Thymus (tissue), 14 donors: ENCODE measurements around the gene CA12. TPM values are rescaled to one million over a fixed set of nuclear protein-coding genes. Genes with fewer than 3 reads are reported as not detected.

Experiments used
- DNase-seq, 9 donors: peaks; one replicate each; pipeline ENCODE4 v3.0.0-alpha.2; 2013; ENCODE audit warnings: low spot score in 9 of 9, low read depth in 6 of 9, missing footprints in 1 of 9
- H3K27ac ChIP-seq, 2 donors: one replicate each; pipeline ENCODE4 v1.5.1; 2013; ENCODE audit warnings: control low read depth in 1 of 2, low read depth in 1 of 2, low read length in 1 of 2, mild to moderate bottlenecking in 1 of 2, moderate library complexity in 1 of 2
- H3K27me3 ChIP-seq, 2 donors: one replicate each; pipeline ENCODE4 v1.5.1; 2013; ENCODE audit warnings: low read length in 1 of 2; ENCODE audit not compliant: control insufficient read depth in 2 of 2, insufficient read depth in 1 of 2
- H3K36me3 ChIP-seq, 2 donors: one replicate each; pipeline ENCODE4 v1.5.1; 2013; ENCODE audit warnings: low read length in 1 of 2, mild to moderate bottlenecking in 1 of 2, moderate library complexity in 1 of 2; ENCODE audit not compliant: control insufficient read depth in 2 of 2, insufficient read depth in 2 of 2
- H3K4me1 ChIP-seq, 2 donors: one replicate each; pipeline ENCODE4 v1.5.1; 2013; ENCODE audit warnings: low read length in 2 of 2; ENCODE audit not compliant: control insufficient read depth in 2 of 2, insufficient read depth in 2 of 2
- H3K4me3 ChIP-seq, 2 donors: one replicate each; pipeline ENCODE4 v1.5.1; 2013; ENCODE audit warnings: low read length in 2 of 2, control low read depth in 1 of 2, mild to moderate bottlenecking in 1 of 2
- H3K9me3 ChIP-seq, 2 donors: one replicate each; pipeline ENCODE4 v1.5.1; 2013; ENCODE audit warnings: low read length in 1 of 2, mild to moderate bottlenecking in 1 of 2; ENCODE audit not compliant: control insufficient read depth in 2 of 2, insufficient read depth in 1 of 2
- WGBS: extraction: QIAGEN DNeasy Blood & Tissue Kit; methylation state at CpG from one replicate; pipeline ENCODE4 v1.1.7; 2013; 5-methylcytosine and 5-hydroxymethylcytosine counted together
- long read RNA-seq, 10 donors: transcript quantifications; one replicate each; lab custom pipeline, GENCODE V29; 2026
- polyA plus RNA-seq: library from polyadenylated mRNA; stranded (reverse); fragments of 200-250 nt; gene quantifications from one replicate; pipeline ENCODE4 v1.2.3, GENCODE V29; 2013
- total RNA-seq: library from RNA; stranded (reverse); fragments of 120-200 nt; gene quantifications from one replicate; pipeline ENCODE4 v1.2.4, GENCODE V29; 2013
- donor health status: healthy.

CA12 gene
- total RNA-seq: 0.09 TPM
- 0.16 TPM for polyA plus RNA-seq
- long read RNA-seq, donor 1: 0 reads
- long read RNA-seq, donor 2: 0 reads
- long read RNA-seq, donor 3: 0 reads
- long read RNA-seq, donor 4: 0 reads
- long read RNA-seq, donor 5, full-length matches to known transcripts: 4 of 4 reads
- long read RNA-seq, donor 5, partial matches to known transcripts: 0 of 4 reads
- long read RNA-seq, donor 5, other reads (novel, unspliced or antisense): 0 of 4 reads
- long read RNA-seq, donor 6: 0 reads
- long read RNA-seq, donor 7: 0 reads
- long read RNA-seq, donor 8: 0 reads
- long read RNA-seq, donor 9, partial matches to known transcripts: 0 of 1 reads
- long read RNA-seq, donor 9, other reads (novel, unspliced or antisense): 0 of 1 reads
- long read RNA-seq, donor 10: 0 reads

GRCh38 chr15:63381301-63382204 is at the start of gene CA12:
Gene CA12, minus strand, starts transcription at chr15:63381846. Its CDS starts 126 bp downstream, at chr15:63381720.
- 3% methylated on average over 58 of the region's 58 CpGs for WGBS
- Histone ChIP-seq H3K4me3 (peak within 1 kb of the TSS; percentile 29 to 38), H3K4me1 (peaks cover 4 to 15% of the 10 kb centered on the region in 2 donors), H3K36me3 (no peaks in the 10 kb centered on the region), H3K27me3 (peaks cover 24 to 67% of the 10 kb centered on the region in 2 donors), H3K27ac (no peak within 1 kb of the TSS), H3K9me3 (peaks cover 0 to 5% of the 10 kb centered on the region in 2 donors)
- peak in 1 of 9 donors; percentile 50 for DNase-seq

GRCh38 chr15:63430766-63431451 is 49.3 kb upstream of the CA12 start:
- Histone ChIP-seq H3K9me3 (no peaks in the 10 kb centered on the region), H3K27me3 (no peaks in the 10 kb centered on the region), H3K27ac (no peak overlapping the region), H3K36me3 (no peaks in the 10 kb centered on the region), H3K4me3 (no peak overlapping the region), H3K4me1 (peaks cover 2 to 13% of the 10 kb centered on the region in 2 donors)
- 90% methylated on average over 6 of the region's 6 CpGs for WGBS
- DNase-seq: no peak

DNA sequence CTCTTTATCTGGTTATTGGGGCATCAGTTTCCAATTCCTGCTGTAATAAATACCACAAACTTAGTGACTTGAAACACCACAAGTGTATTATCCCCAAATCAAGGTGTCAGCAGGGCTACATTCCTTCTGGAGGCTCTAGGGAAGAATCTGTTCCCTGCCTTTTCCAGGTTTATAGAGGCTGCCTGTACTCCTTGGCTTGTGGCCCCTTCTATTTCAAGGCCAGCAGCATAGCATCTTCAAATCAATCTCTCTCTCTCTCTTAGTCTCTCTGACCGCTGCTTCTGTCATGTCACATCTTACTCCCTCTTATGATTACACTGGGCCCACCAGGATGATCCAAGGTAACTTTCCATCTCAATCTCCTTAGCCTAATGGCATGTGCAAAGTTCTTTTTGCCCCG is 44.9 kb upstream of the CA12 start:
- H3K27ac ChIP-seq: no peak overlapping the region
- no peak overlapping the region for H3K4me3 ChIP-seq
- H3K4me1 ChIP-seq: no peaks in the 10 kb centered on the region
- no peaks in the 10 kb centered on the region for H3K36me3 ChIP-seq
- H3K27me3 ChIP-seq: no peaks in the 10 kb centered on the region
- no peak for DNase-seq
- no peaks in the 10 kb centered on the region for H3K9me3 ChIP-seq
- 70% methylated on average over 2 of the region's 2 CpGs for WGBS

GRCh38 chr15:63425426-63425985 is 43.9 kb upstream of the CA12 start:
- H3K27ac ChIP-seq: no peak overlapping the region
- H3K4me3 ChIP-seq: no peak overlapping the region
- no peaks in the 10 kb centered on the region for H3K36me3 ChIP-seq
- no peaks in the 10 kb centered on the region for H3K9me3 ChIP-seq
- DNase-seq: no peak
- H3K4me1 ChIP-seq: no peaks in the 10 kb centered on the region
- no peaks in the 10 kb centered on the region for H3K27me3 ChIP-seq
- whole genome bisulfite sequencing: 87% methylated on average over 2 of the region's 2 CpGs

DNA sequence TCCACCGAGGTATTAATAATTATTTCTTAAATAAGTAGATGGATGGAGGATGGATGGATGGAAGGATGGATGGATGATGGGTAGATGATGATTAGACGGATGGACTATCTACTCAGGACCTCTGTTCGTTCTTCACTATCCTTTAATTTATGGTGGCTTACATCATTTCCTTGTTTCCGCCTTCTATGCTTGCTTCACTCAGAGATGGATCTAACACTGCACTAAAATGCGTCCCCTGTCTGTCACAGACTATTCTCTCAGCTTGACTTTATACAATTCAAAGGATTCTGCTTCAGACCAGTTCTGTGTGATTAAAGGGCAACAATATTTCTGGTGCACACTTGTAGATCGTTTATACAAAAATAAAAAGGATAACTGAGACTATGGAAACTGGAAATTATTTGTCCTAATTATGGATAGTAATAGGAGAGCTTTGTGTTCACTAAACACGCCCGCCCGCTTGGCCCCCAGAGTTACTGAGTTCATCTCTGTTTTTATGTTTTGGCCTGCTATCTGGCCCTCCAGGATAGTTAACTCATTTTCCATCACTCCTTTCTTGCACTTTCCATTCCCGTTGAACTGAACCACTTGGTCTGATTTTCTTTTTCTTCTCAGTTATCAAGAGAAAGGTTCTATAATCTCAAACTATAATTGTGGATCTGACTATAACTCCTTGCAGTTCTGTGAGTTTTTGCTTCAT is 41.4 kb upstream of the CA12 start:
- H3K9me3 ChIP-seq: no peaks in the 10 kb centered on the region
- no peaks in the 10 kb centered on the region for H3K4me1 ChIP-seq
- DNase-seq: no peak
- WGBS: 96% methylated on average over 10 of the region's 10 CpGs
- no peaks in the 10 kb centered on the region for H3K36me3 ChIP-seq
- H3K27ac ChIP-seq: no peak overlapping the region
- no peaks in the 10 kb centered on the region for H3K27me3 ChIP-seq
- H3K4me3 ChIP-seq: no peak overlapping the region

DNA sequence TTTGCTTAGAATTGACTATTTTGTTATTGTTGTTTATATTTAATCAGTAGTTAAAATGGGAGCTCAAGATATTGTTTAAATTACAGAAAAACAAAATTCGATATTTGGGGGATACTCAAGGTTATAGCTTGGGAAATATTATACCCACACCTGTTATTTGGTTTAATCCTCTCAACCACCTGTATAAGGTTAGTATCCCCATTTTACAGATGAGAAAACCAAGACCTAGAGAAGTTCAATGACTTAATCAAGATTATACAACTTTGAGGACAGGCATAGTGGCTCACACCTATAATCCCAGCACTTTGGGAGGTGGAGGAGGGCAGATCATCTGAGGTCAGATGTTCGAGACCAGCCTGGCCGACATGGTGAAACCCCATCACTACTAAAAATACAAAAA is 39.8 kb upstream of the CA12 start:
- Histone ChIP-seq H3K27ac (no peak overlapping the region), H3K4me3 (no peak overlapping the region), H3K9me3 (no peaks in the 10 kb centered on the region), H3K4me1 (no peaks in the 10 kb centered on the region), H3K36me3 (no peaks in the 10 kb centered on the region), H3K27me3 (no peaks in the 10 kb centered on the region)
- 97% methylated on average over 3 of the region's 3 CpGs for WGBS
- DNase-seq: no peak

GRCh38 chr15:63420333-63420747 is 38.7 kb upstream of the CA12 start:
- no peaks in the 10 kb centered on the region for H3K36me3 ChIP-seq
- no peak for DNase-seq
- H3K4me3 ChIP-seq: no peak overlapping the region
- no peaks in the 10 kb centered on the region for H3K27me3 ChIP-seq
- no peak overlapping the region for H3K27ac ChIP-seq
- WGBS: 96% methylated on average over 5 of the region's 5 CpGs
- H3K9me3 ChIP-seq: peaks cover 0 to 5% of the 10 kb centered on the region in 2 donors
- peaks cover 0 to 3% of the 10 kb centered on the region in 2 donors for H3K4me1 ChIP-seq

GRCh38 chr15:63418811-63419210 is 37.2 kb upstream of the CA12 start:
- Histone ChIP-seq H3K27ac (no peak overlapping the region), H3K4me3 (no peak overlapping the region), H3K27me3 (no peaks in the 10 kb centered on the region), H3K9me3 (peaks cover 0 to 9% of the 10 kb centered on the region in 2 donors), H3K4me1 (peaks cover 0 to 19% of the 10 kb centered on the region in 2 donors), H3K36me3 (no peaks in the 10 kb centered on the region)
- 95% methylated on average over 8 of the region's 8 CpGs for WGBS
- DNase-seq: no peak
